Measurements from ENCODE around the gene DNASE2B. TPM values are rescaled to one million over a fixed set of nuclear protein-coding genes. Genes with fewer than 3 reads are reported as not detected.

DNASE2B gene
- total RNA-seq, 1 experiment from 2014 or later: not detected

DNA sequence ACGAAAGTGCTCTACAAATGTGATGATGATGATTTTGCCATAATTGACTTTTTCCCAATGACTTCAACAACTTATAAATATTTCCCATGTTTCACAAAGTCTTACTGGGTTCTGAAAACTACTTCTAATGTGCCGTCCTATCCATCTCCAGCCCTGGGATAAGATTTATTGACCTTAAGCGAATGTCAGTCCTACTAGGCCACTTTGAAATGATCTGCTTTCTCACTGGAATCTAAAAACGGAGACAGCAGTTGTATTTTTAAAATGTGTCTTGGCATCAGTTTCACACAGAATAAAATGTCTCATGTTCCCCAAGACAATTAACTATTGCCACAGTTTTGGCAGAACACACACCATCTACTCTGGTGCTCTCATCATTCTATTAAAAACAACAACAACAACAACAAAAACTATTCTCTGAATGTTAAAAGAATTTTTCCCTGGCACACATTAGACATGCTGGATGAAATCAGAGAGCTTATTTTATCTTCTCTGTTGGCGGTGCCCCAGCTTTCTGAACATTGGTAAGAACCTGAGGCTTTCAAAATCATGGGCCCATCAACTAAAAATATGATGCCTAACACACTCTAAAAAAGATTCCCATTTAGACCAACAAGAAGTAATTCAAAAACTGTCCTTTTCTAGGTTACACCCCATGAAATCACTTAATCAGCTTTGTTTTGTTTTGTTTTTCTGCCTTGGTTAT, 23.1 kb upstream of the DNASE2B start:
- no TSS peak for BruUV-seq (replicated peaks)
- Mint-ChIP-seq H3K4me1 (ENCODE audit: low read depth, unreplicated experiment) (no peaks in the 10 kb centered on the region), H3K4me3 (ENCODE audit: low read depth, unreplicated experiment) (no peak overlapping the region), H3K27me3 (ENCODE audit: unreplicated experiment) (no peaks in the 10 kb centered on the region), H3K36me3 (ENCODE audit: insufficient read depth, unreplicated experiment) (no peaks in the 10 kb centered on the region), H3K9me3 (ENCODE audit: low read depth, unreplicated experiment) (no peaks in the 10 kb centered on the region), H3K27ac (ENCODE audit: unreplicated experiment) (no peak overlapping the region)
- intact Hi-C loops (cut with micrococcal nuclease; ENCODE audit: unreplicated experiment): no loop called here
- CTCF ChIA-PET: interaction anchor here (0.7 kb wide), 1 partner anchor 128 kb away, joined by 3 read pairs; no protein-coding TSS in a partner anchor
- TF ChIP-seq, protein P1, sequence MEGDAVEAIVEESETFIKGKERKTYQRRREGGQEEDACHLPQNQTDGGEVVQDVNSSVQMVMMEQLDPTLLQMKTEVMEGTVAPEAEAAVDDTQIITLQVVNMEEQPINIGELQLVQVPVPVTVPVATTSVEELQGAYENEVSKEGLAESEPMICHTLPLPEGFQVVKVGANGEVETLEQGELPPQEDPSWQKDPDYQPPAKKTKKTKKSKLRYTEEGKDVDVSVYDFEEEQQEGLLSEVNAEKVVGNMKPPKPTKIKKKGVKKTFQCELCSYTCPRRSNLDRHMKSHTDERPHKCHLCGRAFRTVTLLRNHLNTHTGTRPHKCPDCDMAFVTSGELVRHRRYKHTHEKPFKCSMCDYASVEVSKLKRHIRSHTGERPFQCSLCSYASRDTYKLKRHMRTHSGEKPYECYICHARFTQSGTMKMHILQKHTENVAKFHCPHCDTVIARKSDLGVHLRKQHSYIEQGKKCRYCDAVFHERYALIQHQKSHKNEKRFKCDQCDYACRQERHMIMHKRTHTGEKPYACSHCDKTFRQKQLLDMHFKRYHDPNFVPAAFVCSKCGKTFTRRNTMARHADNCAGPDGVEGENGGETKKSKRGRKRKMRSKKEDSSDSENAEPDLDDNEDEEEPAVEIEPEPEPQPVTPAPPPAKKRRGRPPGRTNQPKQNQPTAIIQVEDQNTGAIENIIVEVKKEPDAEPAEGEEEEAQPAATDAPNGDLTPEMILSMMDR (IDR thresholded peaks at IDR 0.05; ENCODE audit: unreplicated experiment): no peak
- DNase-seq: no peak

DNA sequence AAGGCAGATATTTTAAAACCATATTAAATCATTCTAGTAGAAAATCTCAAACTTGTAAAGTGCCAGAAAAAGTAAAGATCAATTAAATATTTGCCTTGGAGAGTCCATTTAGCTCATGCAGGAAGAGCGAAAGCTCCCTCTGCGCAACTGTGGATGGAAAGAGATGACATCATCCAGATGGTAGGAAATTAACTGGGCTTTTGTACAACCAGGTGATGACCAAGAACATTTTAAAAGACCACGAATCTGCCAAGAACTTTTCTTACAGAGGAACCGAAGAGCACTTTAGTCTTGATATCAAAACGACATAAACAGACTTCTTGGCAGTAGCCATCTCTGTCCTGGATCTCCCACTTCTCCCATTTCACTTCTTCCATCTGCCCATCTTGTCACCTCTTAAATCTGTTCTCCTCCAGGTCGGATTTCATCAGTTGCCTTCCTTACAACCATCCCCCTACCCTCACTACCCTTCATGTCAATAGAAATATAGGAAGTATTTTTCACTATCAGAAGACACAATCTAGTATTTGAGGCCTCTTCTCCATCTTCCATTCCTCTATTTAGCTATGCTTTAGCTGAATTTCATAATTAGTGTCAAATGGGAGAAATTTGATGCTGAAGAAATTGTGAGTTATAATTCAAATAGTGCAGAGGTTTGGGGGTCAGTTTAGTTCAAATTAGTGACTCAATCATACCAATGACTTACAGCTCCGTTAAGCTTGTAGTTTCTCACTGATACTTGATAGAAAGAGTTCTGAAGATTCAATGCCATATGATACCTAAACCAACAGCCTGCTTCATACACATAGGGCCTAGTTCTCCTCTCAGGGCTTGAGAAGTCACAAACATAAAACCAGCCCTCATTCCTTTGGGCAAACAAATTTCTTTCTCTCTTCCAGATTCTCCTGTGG, 22.0 kb upstream of the DNASE2B start:
- H3K9me3 Mint-ChIP-seq (ENCODE audit: low read depth, unreplicated experiment): no peaks in the 10 kb centered on the region
- CTCF ChIA-PET: interaction anchor here (0.7 kb wide), 1 partner anchor 129 kb away, joined by 3 read pairs; no protein-coding TSS in a partner anchor
- TF ChIP-seq, protein P1 (IDR thresholded peaks at IDR 0.05; ENCODE audit: unreplicated experiment): no peak
- no peaks in the 10 kb centered on the region for H3K27me3 Mint-ChIP-seq (ENCODE audit: unreplicated experiment)
- no peak overlapping the region for H3K4me3 Mint-ChIP-seq (ENCODE audit: low read depth, unreplicated experiment)
- intact Hi-C loops (cut with micrococcal nuclease; ENCODE audit: unreplicated experiment): no loop called here
- DNase-seq: no peak
- no peaks in the 10 kb centered on the region for H3K4me1 Mint-ChIP-seq (ENCODE audit: low read depth, unreplicated experiment)
- no peak overlapping the region for H3K27ac Mint-ChIP-seq (ENCODE audit: unreplicated experiment)
- no TSS peak for BruUV-seq (replicated peaks)
- H3K36me3 Mint-ChIP-seq (ENCODE audit: insufficient read depth, unreplicated experiment): no peaks in the 10 kb centered on the region

DNA sequence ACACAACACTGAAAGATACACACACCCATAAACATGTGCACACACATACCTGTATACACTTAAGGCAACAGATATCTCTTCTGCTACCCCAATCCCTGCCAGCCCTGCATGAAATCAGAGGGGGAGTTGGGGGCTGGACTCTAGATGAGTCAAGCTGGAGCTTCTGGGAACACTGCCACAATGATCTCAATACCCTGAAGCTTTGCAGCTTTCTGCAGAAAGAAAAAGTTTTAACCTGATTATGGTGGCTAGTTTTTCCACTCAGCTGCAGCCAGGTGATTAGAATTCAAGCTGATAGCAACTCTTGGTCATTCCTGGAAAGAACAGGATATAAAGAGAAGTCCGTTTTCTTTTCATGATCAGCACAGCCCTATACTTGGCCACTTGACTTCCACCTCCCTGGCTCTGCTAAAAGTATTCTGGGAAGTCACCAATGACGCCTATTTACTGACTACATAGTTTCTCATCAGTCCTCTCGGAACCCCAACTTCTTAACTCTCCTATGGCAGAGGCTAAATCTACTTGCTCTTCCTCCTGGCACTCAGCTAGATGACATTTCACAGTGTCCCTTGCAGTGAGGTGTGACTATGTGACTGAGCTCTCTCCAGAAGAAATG, 20.7 kb upstream of the DNASE2B start:
- Mint-ChIP-seq H3K27me3 (ENCODE audit: unreplicated experiment) (no peaks in the 10 kb centered on the region), H3K27ac (ENCODE audit: unreplicated experiment) (no peak overlapping the region), H3K36me3 (ENCODE audit: insufficient read depth, unreplicated experiment) (no peaks in the 10 kb centered on the region), H3K4me3 (ENCODE audit: low read depth, unreplicated experiment) (no peak overlapping the region), H3K4me1 (ENCODE audit: low read depth, unreplicated experiment) (peaks cover 5% of the 10 kb centered on the region), H3K9me3 (ENCODE audit: low read depth, unreplicated experiment) (no peaks in the 10 kb centered on the region)
- CTCF ChIA-PET: interaction anchor here (0.6 kb wide), 1 partner anchor 122 kb away, joined by 5 read pairs; no protein-coding TSS in a partner anchor
- DNase-seq: no peak
- TF ChIP-seq, protein P1 (IDR thresholded peaks at IDR 0.05; ENCODE audit: unreplicated experiment): no peak
- no TSS peak for BruUV-seq (replicated peaks)
- intact Hi-C loops (cut with micrococcal nuclease; ENCODE audit: unreplicated experiment): no loop called here

DNA sequence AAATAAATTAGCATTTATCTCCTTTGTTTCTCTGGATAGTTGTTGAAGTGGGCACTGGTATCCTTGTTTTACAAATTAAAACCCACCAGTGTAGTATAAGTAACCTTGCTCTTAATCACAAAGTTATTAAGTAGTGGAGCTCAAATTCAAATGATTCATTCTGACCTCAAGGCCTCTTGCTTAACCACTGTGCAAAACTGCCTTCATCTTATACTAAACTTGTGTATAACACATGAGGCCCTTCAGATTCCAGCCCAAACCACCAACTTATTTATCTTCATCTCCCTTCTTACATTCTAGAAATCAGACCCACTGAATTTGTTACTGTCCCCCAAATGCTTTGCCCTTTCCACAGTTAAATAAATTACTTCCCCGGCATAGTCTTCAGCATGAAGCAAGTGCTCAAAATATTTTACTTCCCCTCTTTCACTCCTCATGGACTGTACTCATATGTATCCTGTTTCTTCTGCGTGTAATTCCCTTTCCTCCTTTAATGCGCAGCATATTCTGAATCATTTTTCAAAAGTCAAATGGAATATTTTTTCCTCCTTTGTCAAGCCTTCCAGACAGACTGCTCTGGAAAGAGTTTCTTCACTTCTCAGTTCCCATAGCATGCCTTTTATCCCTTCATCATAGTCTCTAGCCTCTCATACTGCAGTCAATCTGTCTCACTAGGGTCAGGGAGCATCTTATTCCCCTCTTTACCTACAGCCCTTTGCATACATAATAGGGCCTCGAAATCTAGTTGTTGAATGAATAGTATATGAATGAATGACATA, 19.0 kb upstream of the DNASE2B start:
- DNase-seq: no peak
- Mint-ChIP-seq H3K9me3 (ENCODE audit: low read depth, unreplicated experiment) (no peaks in the 10 kb centered on the region), H3K36me3 (ENCODE audit: insufficient read depth, unreplicated experiment) (no peaks in the 10 kb centered on the region), H3K4me1 (ENCODE audit: low read depth, unreplicated experiment) (peaks cover 8% of the 10 kb centered on the region), H3K4me3 (ENCODE audit: low read depth, unreplicated experiment) (no peak overlapping the region), H3K27ac (ENCODE audit: unreplicated experiment) (no peak overlapping the region), H3K27me3 (ENCODE audit: unreplicated experiment) (no peaks in the 10 kb centered on the region)
- CTCF ChIA-PET: no interaction called here
- TF ChIP-seq, protein P1 (IDR thresholded peaks at IDR 0.05; ENCODE audit: unreplicated experiment): no peak
- intact Hi-C loops (cut with micrococcal nuclease; ENCODE audit: unreplicated experiment): no loop called here
- BruUV-seq (replicated peaks): no TSS peak

Data from Calu3 (cell line).